Motor neuron (in vitro differentiated cells): ENCODE results near the gene TMEM63A. TPM values are rescaled to one million over a fixed set of nuclear protein-coding genes. Genes with fewer than 3 reads are reported as not detected.
"Not testable (repeated sequence)": the region's sequence is repeated elsewhere in the genome, so short reads cannot be mapped to it uniquely, and the experiment has no call there.

Experiments used
- ATAC-seq, 8 experiments: fragments of 200-7000 bp; cut with Tn5 transposase; replicated peaks in 6 of 8; 2 replicates each; pipeline ENCODE4 v1.8.0; 2021; ENCODE audit warnings: mild to moderate bottlenecking in 8 of 8, moderate library complexity in 8 of 8
- H3K27ac ChIP-seq, 2 donors: fragments of 250-450 bp; sonication (Bioruptor Pico); 2 replicates each; pipeline ENCODE4 v1.9.0; 2021; ENCODE audit warnings: antibody characterized with exemption in 2 of 2, mild to moderate bottlenecking in 2 of 2, moderate library complexity in 1 of 2
- H3K4me1 ChIP-seq, 2 donors: fragments of 250-450 bp; sonication (Bioruptor Pico); replicated peaks in 1 of 2; 2 replicates each; pipeline ENCODE4 v1.6.1; 2021; ENCODE audit warnings: antibody characterized with exemption in 2 of 2, mild to moderate bottlenecking in 2 of 2, moderate library complexity in 1 of 2
- H3K4me3 ChIP-seq, 5 donors: fragments of 250-450 bp; sonication (Bioruptor Pico); 2 replicates each; pipeline ENCODE4 v1.9.0; 2021; ENCODE audit warnings: antibody characterized with exemption in 5 of 5, mild to moderate bottlenecking in 5 of 5, moderate library complexity in 4 of 5
- WGBS, 10 experiments: fragments of 450-650 bp; shearing (Covaris generic); methylation state at CpG; one replicate each; pipeline ENCODE4 v1.0.0; 2022; 5-methylcytosine and 5-hydroxymethylcytosine counted together
- in situ Hi-C, 9 experiments: fragments of 400-800 bp; cut with MboI; loops; one replicate each; pipeline ENCODE4 v1.15.0; 2021; ENCODE audit warnings: low sequenced_read_pairs in 9 of 9, low pct_unique_long_range_greater_than_20kb in 2 of 9; ENCODE audit not compliant: unreplicated experiment in 9 of 9
- total RNA-seq, 8 experiments: library from RNA; unstranded; fragments of 300-600 nt; gene quantifications; 2 replicates each; pipeline versions ENCODE4 v1.2.3 to v1.2.4, GENCODE V29; 2022

The TMEM63A gene
- total RNA-seq, 8 experiments from 2014 or later: 2.5 to 43.5 (median 9.1) TPM

- 80 to 100% (median 87%) methylated on average over 1 to 2 of the region's 56 CpGs; no CpG with 5 or more reads in 6 of the 10 experiments for WGBS, 10 experiments
- in situ Hi-C loops, H3K4me3 ChIP-seq, H3K27ac ChIP-seq: not testable (repeated sequence)
- ATAC-seq: peak in 3 of 8 experiments; percentile 8 to 36 (median 32)
- peaks cover 8 to 24% of the 10 kb centered on the region in 2 donors for H3K4me1 ChIP-seq
These were observed 5.5 kb upstream of the TMEM63A start for GRCh38 chr1:225887554-225888288.

GRCh38 chr1:225887030-225887314 is 4.8 kb upstream of the TMEM63A start:
- ATAC-seq: no peak
- in situ Hi-C loops: no loop called here
- Histone ChIP-seq H3K27ac (no peak overlapping the region), H3K4me1 (peaks cover 8 to 24% of the 10 kb centered on the region in 2 donors), H3K4me3 (no peak overlapping the region)
- 70 to 93% (median 82%) methylated on average over 1 to 7 of the region's 7 CpGs; no CpG with 5 or more reads in 6 of the 10 experiments for WGBS, 10 experiments

- H3K4me3 ChIP-seq: no peak overlapping the region
- no peak overlapping the region for H3K27ac ChIP-seq
- ATAC-seq: no peak
- in situ Hi-C loops: no loop called here
- peaks cover 13 to 26% of the 10 kb centered on the region in 2 donors for H3K4me1 ChIP-seq
- 78 to 100% (median 93%) methylated on average over 2 to 9 of the region's 19 CpGs; no CpG with 5 or more reads in 2 of the 10 experiments for WGBS, 10 experiments
These were observed 4.2 kb upstream of the TMEM63A start for GRCh38 chr1:225886159-225887029.

- no peak overlapping the region for H3K27ac ChIP-seq
- in situ Hi-C loops: no loop called here
- WGBS, 10 experiments: 66 to 100% (median 95%) methylated on average over 1 to 6 of the region's 6 CpGs; no CpG with 5 or more reads in 2 of the 10 experiments
- H3K4me1 ChIP-seq: peaks cover 19 to 37% of the 10 kb centered on the region in 2 donors
- ATAC-seq: no peak
- H3K4me3 ChIP-seq: no peak overlapping the region
These were observed 3.2 kb upstream of the TMEM63A start for GRCh38 chr1:225885336-225885735.

- ATAC-seq: no peak
- in situ Hi-C loops: no loop called here
- Histone ChIP-seq H3K4me1 (peaks cover 13 to 28% of the 10 kb centered on the region in 2 donors), H3K4me3 (no peak overlapping the region), H3K27ac (no peak overlapping the region)
- 84 to 97% (median 93%) methylated on average over 2 to 6 of the region's 11 CpGs; no CpG with 5 or more reads in 3 of the 10 experiments for WGBS, 10 experiments
These were observed 1.6 kb upstream of the TMEM63A start for GRCh38 chr1:225883616-225884265.

- 20 to 57% (median 30%) methylated on average over 4 to 16 of the region's 63 CpGs; no CpG with 5 or more reads in 4 of the 10 experiments for WGBS, 10 experiments
- in situ Hi-C loops: no loop called here
- ATAC-seq: peak; percentile 31 to 67 (median 60)
- peak overlapping the region; percentile 37 to 54 (median 46) for H3K4me3 ChIP-seq
- peaks cover 10 to 21% of the 10 kb centered on the region in 2 donors for H3K4me1 ChIP-seq
- H3K27ac ChIP-seq: no peak overlapping the region
These were observed 775 bp upstream of the TMEM63A start for GRCh38 chr1:225882694-225883615.

GRCh38 chr1:225881081-225881958 is 860 bp downstream of the TMEM63A start:
- Histone ChIP-seq H3K4me1 (peaks cover 10 to 16% of the 10 kb centered on the region in 2 donors), H3K4me3 (peak overlapping the region; percentile 37 to 54 (median 46)), H3K27ac (no peak overlapping the region)
- in situ Hi-C loops: no loop called here
- peak; percentile 3 to 30 (median 18) for ATAC-seq
- WGBS, 10 experiments: 0 to 71% (median 40%) methylated on average over 1 to 18 of the region's 25 CpGs; no CpG with 5 or more reads in 2 of the 10 experiments

GRCh38 chr1:225880636-225881035 is 1.5 kb downstream of the TMEM63A start:
- no peak overlapping the region for H3K27ac ChIP-seq
- in situ Hi-C loops: no loop called here
- H3K4me1 ChIP-seq: peaks cover 10 to 16% of the 10 kb centered on the region in 2 donors
- no peak overlapping the region for H3K4me3 ChIP-seq
- no peak for ATAC-seq
- 54 to 100% (median 73%) methylated on average over 1 to 5 of the region's 5 CpGs; no CpG with 5 or more reads in 1 of the 10 experiments for WGBS, 10 experiments

GRCh38 chr1:225880222-225880588 is 2.0 kb downstream of the TMEM63A start:
- peak in 1 of 8 experiments; percentile 3 for ATAC-seq
- Histone ChIP-seq H3K4me1 (peaks cover 10 to 16% of the 10 kb centered on the region in 2 donors), H3K27ac (no peak overlapping the region), H3K4me3 (no peak overlapping the region)
- in situ Hi-C loops: no loop called here
- WGBS, 10 experiments: 60 to 100% (median 70%) methylated on average over 1 to 2 of the region's 2 CpGs; no CpG with 5 or more reads in 5 of the 10 experiments

GRCh38 chr1:225879521-225880221 is 2.5 kb downstream of the TMEM63A start:
- Histone ChIP-seq H3K27ac (no peak overlapping the region), H3K4me3 (no peak overlapping the region), H3K4me1 (peaks cover 10 to 16% of the 10 kb centered on the region in 2 donors)
- 61 to 100% (median 83%) methylated on average over 2 to 7 of the region's 8 CpGs; no CpG with 5 or more reads in 3 of the 10 experiments for WGBS, 10 experiments
- no peak for ATAC-seq
- in situ Hi-C loops: no loop called here

- no peak for ATAC-seq
- 33 to 100% (median 82%) methylated on average over 1 to 3 of the region's 4 CpGs; no CpG with 5 or more reads in 4 of the 10 experiments for WGBS, 10 experiments
- H3K4me3 ChIP-seq: no peak overlapping the region
- H3K27ac ChIP-seq: no peak overlapping the region
- in situ Hi-C loops: no loop called here
- H3K4me1 ChIP-seq: peaks cover 10 to 16% of the 10 kb centered on the region in 2 donors
These were observed 3.9 kb downstream of the TMEM63A start for GRCh38 chr1:225878282-225878681.
